HG03025 (cell line): ENCODE results near the gene CRX.
"Not testable (repeated sequence)": the region's sequence is repeated elsewhere in the genome, so short reads cannot be mapped to it uniquely, and the experiment has no call there.

Experiments
- ATAC-seq: cut with Tn5 transposase; IDR thresholded peaks from one replicate; pipeline ENCODE4 v1.9.1; 2021; ENCODE audit warnings: mild to moderate bottlenecking, moderate library complexity; ENCODE audit not compliant: unreplicated experiment, low FRiP score

Gene CRX

DNA sequence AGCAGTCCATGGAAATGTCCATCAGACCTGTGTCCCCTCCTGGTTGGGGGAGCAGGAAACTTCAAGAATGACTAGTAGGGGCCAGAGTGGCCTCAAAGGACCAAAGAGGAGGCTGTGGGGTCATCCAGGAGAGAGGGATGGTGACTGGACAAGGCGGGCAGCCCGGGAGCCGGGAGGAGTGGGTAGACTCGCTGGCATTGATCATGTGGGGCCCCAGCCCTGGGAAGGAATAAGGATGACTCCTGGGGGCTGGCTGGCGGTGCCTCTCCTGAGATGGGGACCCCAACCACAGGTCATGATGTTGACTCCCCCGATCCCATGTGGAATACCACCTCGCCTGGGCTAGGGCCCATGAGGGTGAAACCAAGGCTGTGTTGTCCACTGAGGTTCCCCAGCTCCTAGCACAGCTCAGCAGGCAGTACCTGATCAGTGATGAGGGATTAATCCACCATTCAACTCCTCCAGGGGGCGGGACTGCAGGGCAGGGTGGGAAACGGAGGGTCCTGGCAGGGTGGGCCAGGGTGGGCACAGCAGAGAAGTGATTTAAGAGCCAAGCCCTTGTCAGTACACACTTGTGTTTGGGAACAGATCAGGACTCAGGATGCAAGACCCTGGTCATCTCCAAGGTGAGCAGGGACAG lies 37.0 kb downstream of the CRX start, which contains the start of gene TPRX2:
Gene TPRX2, plus strand, starts transcription at position 590 of the 640 bp plus-strand sequence. Its CDS starts 12 bp downstream, at position 602.
- not testable (repeated sequence) for ATAC-seq

DNA sequence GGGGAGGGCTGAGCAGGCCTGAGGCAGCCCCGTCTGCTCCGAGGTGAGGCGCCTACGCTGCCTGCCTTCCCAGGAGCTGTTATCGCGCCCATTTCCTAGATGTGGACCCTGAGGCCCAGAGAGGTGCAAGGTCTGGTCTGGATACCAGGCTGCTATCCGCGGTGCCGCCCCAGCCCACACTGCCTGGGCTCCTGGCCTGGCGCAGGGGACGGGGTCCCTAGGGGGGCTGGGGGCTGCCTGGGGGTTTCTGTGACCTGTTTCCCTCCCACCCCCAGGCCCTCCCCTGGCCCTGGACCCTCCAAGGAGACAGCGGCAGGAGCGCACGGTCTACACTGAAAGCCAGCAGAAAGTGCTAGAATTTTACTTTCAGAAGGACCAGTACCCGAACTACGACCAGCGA lies 38.1 kb downstream of the CRX start:
- not testable (repeated sequence) for ATAC-seq

DNA sequence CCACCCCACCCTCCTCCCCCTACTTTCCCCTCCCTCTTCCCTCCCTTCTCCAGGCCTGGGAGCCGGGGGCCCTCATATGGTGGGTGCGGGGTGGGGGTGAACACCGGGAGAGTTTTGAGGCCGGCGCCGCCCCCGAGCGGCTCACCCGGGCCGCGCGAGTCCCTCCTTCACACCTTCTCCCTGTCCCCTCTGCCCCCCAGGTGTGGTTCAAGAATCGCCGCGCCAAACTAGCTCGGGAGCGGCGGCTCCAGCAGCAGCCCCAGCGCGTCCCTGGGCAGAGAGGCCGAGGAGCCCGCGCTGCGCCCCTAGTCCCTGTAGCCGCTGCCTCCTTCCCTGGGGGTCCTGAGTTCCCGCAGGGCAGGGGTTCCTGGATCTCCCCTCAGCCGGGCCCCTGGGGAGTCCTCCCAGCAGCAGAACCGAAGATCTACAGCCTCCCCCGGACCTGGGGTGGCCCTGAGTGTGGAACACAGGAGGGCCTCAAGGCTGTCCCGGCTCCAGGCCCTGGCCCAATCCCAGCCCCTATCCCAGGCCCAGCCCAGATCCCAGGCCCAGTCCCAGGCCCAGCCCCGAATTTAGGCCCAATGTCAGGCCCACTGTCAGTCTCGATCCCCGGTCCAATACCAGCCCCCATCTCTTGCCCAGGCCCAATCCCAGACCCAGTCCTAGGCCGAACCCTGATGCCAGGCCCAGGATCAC lies 39.0 kb downstream of the CRX start:
- ATAC-seq, result no peak

DNA sequence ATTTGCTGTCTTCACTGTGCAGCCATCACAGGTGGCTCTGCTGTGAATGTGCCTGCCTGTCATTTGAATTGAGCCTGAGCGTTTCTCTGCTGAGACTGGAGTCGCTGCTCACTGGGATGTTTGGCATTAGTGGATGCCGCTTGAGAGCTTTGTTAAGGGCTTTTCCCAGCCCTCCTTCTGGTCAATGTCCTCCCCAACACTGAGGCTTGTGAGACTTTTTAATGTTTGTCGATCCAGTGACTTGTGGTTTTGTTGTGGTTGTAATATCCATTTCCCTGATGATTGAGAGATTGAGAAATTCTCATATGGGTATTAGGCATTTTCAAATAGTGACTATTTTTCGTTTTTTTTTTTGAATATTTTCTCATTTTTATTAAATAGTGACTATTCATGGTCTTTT lies 39.9 kb downstream of the CRX start:
- ATAC-seq, result no peak

DNA sequence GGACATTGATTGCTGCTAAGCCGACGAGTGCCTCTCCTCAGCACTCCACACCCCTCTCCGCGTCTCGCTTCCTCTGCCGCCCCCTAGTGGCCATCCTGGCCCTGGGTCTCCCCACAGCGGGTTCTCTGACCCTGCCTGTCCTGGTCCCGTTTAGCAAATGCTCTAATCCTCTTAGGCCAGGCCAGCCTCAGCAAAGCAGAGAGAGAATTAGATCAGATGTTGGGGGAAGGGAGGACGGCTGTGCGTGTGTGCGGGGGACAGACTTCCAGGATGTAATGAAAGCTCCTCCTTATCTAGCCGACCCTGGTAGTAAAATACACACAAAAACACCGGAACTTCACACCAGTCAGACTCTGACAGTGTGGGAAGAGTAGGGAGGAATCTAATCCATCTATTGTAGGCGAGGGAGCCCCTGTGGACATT lies 41.8 kb downstream of the CRX start:
- no peak for ATAC-seq

DNA sequence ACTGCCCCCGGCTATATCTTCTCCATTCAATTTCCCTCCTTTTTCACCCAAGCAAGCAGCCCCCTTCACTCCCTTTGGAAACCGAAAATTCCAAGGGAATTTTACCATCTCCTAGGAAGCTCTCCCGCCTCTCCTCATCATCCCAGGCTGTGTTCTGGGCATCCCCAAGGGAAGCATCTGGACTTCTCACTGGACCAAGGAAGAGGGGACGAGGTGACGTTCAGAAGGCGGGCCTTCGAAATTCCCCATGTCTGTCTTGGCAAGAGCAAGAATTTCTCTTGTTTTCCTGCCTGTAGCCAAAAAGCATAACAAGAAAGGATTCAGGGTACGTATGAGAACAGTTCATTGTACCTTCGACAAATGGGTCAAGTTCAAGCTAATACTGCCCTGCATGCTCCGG lies 43.4 kb downstream of the CRX start:
- no peak for ATAC-seq

DNA sequence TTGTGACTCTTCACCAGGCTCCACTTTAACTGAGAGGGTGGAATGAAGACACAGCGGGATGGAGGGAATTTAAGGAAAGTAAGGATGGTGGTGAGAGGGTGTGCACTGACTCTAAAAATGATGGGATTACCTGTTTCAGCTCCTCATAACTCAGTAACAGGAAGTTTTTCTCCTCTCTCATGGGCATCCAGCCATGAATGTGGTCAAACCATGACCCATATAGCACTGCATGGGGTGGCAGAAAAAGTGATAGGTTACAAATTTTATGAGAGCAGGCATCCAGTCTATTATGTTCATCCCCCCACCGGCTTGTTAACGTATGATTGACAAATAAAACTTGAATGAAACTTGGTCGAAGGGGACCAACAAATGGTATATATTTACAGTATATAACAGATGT lies 57.2 kb downstream of the CRX start:
- ATAC-seq, result no peak

- not testable (repeated sequence) for ATAC-seq
These were observed 57.6 kb downstream of the CRX start for GRCh38 chr19:47879385-47879784.

DNA sequence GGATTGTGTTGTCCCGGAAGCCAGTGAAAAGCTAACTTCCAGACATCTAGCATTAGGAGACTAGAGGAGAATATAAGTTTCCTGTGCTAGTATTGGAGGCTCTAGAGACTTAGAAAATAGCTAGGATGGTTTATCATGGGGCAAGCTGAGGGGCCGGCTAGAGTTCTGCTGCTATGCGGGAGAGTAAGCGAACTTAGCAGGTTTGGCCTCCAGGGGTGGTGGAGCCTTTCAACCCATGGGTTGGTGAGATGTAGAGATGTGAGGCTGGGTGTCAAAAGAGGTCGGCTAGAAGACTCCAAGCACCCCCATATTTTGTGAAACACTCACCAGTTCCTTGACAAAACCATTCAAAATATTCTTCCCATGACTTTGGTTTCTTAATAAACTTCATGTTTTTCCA lies 60.0 kb downstream of the CRX start:
- no peak for ATAC-seq

- ATAC-seq, result no peak
These were observed 61.2 kb downstream of the CRX start for GRCh38 chr19:47882890-47883289.

DNA sequence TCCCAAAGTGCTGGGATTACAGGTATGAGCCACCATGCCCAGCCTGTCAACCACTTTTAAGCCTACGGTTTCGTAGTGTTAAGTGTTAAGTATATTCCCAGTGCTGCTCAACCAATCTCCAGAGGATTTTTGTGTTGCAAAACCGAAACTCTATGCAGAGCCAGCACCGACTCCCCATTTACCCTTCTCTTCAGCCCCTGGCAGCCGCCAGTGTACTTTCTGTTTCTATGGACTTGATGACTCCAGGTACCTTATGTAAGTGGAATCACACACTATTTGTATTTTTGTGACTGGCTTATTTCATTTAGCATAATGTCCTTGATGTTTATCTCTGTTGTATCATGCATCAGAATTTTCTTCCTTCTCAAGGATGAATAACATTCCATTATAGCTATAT lies 63.3 kb downstream of the CRX start:
- ATAC-seq, result no peak

- ATAC-seq, result no peak
These were observed 64.3 kb downstream of the CRX start, which contains the start of gene SULT2A1 for GRCh38 chr19:47886010-47886559. SULT2A1 (minus strand) TSS chr19:47886315; CDS start chr19:47886257, 58 bp downstream.

- ATAC-seq, result no peak
These were observed 69.3 kb downstream of the CRX start for GRCh38 chr19:47890865-47891621.

DNA sequence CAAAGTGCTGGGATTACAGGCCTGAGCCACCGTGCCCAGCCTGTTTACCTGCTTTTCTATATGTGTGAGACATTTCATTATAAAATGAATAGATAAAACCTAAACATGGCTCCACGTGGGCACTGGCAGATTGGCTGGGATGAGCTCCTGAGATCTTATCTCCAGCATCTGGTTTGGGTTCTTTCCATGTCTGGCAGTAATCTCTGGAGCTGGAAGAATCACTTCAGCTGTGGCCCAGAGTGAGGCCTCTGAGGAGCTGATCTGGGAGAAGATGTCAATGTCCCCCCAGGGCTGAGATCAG lies 69.8 kb downstream of the CRX start:
- ATAC-seq, result no peak

DNA sequence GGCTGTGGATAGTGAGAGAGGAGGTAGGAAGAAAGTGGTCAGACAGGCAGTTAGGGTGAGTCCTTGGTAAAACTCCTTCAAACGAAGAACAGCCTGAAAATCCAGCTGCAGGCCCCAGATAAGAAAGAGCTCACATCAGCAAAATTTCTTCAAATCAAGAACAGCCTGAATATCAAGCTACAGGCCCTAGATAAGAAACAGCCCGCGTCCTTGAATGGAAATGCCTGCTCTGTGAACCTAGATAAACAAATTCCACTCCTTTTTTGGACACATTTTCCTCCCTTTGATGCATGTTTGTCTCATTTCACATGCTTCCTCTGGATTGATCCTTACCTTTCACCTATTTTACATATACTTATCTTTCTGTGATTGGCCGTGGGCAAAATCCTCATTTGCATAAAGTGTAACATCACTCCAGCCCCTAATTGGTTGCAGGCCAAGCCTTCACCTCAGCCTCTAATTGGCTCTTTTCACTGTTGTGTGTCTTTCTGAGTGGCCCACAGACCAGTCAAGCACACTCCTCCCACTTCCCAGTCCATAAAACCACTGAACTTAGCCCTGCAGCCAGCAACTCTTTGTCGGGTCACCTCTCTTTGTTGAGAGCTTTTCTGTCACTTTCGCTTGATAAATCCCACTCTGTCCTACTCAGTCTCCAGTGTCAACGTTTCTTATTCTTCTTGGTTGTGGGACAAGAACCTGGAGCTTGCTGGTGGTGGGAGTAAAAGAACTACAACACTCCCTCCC lies 70.4 kb downstream of the CRX start:
- no peak for ATAC-seq
